Activated naive CD4-positive, alpha-beta T cell treated with Interleukin-2 at 50 U/mL for 16 hours (primary cell): ENCODE measurements around the gene KCNV2.

Experiments used
- DNase-seq: peaks from one replicate; pipeline ENCODE4 v3.0.0-alpha.2; 2020

The KCNV2 gene

DNA sequence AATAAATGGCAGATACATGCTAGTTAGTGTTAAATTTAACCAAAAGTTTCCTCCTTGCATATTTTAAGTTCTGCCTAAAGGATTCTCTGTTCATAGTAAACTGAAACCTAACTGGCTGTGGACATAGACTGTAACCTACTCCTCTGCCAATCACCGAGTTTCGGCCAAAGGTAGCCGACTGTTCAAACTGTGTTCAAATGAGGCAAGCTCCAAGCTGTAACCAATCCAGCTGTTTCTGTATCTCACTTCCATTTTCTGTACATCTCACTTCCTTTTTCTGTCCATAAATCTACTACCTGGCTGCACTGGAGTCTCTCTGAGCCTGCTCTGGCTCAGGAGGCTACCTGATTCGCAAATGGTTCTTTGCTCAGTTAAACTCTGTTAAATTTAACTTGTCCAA is 44.1 kb downstream of the KCNV2 start:
- no peak for DNase-seq

GRCh38 chr9:2764353-2764752 is 47.0 kb downstream of the KCNV2 start:
- no peak for DNase-seq

DNA sequence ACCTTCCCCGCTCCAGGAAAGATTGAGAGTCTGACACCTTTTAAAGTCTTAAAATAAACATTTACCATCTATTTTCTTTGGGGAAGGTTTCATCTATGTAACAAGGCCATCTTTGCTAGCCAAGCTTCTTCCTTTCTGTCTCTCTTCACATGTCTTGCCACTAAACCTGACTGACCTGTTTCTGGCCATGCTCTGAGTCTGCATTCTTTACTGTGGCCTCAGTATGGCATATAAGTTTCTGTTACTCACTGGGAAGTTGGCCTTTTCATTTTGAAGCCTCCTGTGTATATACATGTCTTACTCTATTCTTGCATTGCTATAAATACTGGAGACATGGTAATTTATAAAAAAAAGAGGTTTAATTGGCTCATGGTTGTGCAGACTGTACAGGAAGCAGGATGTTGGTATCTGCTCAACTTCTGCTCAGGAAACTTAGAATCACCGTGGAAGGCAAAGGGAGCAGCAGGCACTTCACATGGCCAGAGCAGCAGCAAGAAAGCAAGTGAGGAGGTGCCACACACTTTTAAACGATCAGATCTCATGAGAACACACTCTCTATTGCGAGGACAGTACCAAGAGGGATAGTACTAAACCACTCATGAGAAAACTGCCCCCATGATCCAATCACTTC is 48.1 kb downstream of the KCNV2 start:
- no peak for DNase-seq

- DNase-seq = no peak
Measured at GRCh38 chr9:2767800-2768677, 50.7 kb downstream of the KCNV2 start.

DNA sequence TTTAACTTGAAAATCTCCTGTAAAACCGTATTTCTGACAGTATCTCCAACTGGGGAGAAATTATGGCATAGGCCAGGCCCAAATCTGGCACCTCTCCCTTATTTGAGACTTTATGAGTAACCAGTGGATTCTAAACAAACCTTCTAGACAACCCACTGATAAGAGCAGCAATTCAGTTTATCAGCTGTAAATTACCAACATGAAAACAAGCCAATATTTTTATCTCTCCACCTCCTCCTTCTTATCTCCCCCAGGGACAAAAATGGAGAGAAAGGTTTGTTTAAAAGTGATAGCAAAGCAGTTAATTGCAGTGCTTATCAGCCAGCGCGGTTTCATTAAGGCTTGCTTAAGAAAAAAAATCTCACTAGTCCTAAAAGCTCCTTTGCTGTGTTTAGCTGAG is 53.8 kb downstream of the KCNV2 start:
- no peak for DNase-seq

DNA sequence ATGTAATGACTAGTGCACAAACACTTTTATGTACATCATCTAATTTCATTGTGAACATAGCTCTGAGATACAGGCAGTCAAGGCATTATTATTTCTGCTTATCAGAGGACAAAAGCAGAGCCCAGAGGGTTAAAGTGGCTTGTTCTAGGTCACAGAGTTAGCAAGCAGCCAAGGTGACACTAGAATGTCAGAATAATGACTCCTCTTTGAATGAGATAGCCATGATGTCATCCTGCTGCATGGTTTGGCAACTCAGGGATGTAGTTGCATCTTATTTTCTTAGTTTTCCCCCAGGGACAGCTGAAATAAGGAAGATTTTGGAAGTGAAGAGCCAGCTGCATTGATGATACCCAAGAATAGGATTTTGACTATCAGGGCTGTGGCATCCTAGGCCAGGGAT is 54.4 kb downstream of the KCNV2 start:
- no peak for DNase-seq

DNA sequence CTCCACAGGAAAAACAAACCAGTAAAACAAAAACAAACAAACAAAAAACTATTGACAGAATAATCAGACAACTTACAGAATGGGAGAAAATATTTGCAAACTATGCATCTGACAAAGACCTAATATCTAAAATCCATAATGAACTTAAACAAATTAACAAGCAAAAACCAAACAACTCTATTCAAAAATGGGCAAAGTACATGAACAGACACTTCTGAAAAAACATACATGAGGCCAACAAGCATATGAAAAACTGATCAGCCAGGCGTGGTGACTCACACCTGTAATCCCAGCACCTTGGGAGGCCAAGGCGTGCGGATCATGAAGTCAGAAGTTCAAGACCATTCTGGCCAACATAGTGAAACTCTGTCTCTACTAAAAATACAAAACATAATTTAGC is 60.1 kb downstream of the KCNV2 start:
- DNase-seq = no peak

- no peak for DNase-seq
Measured at GRCh38 chr9:2778816-2779215, 61.5 kb downstream of the KCNV2 start.
